GM13976 (cell line): Measurements from ENCODE around the gene AGA.

Experiments used
- DNase-seq: peaks from one replicate; pipeline ENCODE4 v3.0.0; 2012; ENCODE audit warnings: low spot score
- in situ Hi-C: fragments of 300-500 bp; cut with MboI; formaldehyde crosslinking; loops from one replicate; pipeline ENCODE4 v1.12.0; 2022; ENCODE audit warnings: low sequenced_read_pairs, mixed read lengths, inconsistent platforms; ENCODE audit not compliant: unreplicated experiment
- TF ChIP-seq, protein P1 (sequence below): IDR thresholded peaks from 2 replicates; pipeline ENCODE4 v1.5.1; 2012; ENCODE audit warnings: borderline replicate concordance, mild to moderate bottlenecking; ENCODE audit not compliant: insufficient read depth; ENCODE audit errors: extremely low read depth, missing control alignments, control extremely low read depth

The AGA gene

DNA sequence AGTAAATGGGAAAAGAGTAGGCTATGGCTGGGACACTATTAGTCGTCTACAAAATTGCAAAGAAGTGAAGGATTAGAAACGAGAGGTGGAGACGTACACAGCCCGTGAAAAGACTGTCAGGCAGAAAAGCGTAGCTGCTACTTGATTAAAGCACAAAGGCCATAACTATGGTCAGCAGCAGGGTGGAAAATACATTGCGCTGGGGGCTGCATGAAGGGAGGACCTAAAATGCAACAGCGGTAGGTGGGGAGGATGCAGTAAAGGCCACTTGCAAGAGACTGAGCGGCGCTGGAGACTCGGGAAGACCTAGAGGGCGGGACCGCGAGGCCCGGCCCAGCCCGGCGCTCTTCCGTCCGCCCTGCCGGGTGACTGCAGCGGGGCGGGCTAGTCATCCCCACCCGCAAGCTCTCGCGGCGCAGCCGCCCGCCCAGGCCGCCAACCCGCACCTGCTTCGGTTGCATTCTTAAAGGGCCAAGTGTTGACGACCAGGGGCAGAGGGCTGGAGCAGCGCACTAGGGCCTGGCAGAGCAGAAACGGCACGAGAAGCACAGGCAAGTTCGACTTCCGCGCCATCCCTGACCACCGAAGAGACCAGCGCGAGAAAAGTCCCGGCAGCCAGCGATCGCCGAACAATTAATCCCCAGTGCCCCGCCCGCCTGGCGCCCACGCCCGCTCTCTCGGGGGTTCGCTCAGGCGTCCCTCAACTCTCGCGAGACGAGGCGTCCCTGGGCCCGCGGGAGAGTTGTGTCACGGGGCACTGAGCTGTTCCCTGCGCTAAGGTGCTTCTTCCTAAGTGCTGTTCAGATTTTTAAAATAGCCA lies at the start of gene AGA:
Gene AGA (minus strand): TSS at position 635 of the 820 bp plus-strand sequence. CDS start 62 bp downstream, at position 573.
- TF ChIP-seq, protein P1, sequence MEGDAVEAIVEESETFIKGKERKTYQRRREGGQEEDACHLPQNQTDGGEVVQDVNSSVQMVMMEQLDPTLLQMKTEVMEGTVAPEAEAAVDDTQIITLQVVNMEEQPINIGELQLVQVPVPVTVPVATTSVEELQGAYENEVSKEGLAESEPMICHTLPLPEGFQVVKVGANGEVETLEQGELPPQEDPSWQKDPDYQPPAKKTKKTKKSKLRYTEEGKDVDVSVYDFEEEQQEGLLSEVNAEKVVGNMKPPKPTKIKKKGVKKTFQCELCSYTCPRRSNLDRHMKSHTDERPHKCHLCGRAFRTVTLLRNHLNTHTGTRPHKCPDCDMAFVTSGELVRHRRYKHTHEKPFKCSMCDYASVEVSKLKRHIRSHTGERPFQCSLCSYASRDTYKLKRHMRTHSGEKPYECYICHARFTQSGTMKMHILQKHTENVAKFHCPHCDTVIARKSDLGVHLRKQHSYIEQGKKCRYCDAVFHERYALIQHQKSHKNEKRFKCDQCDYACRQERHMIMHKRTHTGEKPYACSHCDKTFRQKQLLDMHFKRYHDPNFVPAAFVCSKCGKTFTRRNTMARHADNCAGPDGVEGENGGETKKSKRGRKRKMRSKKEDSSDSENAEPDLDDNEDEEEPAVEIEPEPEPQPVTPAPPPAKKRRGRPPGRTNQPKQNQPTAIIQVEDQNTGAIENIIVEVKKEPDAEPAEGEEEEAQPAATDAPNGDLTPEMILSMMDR = no peak
- peak; percentile 96 for DNase-seq
- in situ Hi-C loops = no loop called here

DNA sequence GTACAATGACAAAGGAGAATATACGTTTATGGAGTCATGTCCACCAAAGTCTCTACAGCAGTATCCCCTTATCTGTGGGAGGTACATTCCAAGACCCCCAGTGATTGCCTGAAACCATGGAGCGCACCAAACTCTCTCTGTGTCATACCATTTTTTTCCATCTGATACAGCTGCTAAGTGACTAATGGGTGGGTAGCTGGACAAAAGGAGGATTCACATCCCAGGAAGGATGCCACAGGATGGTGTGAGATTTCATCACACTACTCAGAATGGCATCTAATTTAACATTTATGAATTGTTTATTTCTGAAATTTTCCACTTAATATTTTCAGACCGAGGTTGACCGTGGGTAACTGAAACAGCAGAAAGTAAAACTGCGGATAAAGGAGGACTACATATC lies 49.8 kb upstream of the AGA start:
- in situ Hi-C loops = no loop called here
- DNase-seq = no peak
- TF ChIP-seq, protein P1 = no peak

DNA sequence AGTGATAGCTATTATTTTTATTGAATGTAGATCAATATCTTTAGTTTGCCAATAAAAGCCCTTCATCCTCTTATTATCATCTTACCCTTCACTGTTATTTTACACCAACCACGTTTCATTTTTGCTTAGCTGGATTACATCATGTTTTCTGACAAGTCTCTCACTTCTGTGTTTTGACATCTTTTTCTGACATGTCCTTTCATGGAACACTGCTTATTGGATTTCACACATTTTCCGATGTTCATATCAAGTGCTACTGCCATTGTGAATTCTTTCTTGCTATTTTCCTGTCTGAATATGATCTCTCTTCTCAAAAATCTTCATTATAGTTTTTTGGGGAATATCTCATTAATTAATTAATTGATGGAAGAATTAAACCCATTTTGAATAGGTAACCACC lies 48.5 kb upstream of the AGA start:
- TF ChIP-seq, protein P1 = no peak
- in situ Hi-C loops = no loop called here
- no peak for DNase-seq

DNA sequence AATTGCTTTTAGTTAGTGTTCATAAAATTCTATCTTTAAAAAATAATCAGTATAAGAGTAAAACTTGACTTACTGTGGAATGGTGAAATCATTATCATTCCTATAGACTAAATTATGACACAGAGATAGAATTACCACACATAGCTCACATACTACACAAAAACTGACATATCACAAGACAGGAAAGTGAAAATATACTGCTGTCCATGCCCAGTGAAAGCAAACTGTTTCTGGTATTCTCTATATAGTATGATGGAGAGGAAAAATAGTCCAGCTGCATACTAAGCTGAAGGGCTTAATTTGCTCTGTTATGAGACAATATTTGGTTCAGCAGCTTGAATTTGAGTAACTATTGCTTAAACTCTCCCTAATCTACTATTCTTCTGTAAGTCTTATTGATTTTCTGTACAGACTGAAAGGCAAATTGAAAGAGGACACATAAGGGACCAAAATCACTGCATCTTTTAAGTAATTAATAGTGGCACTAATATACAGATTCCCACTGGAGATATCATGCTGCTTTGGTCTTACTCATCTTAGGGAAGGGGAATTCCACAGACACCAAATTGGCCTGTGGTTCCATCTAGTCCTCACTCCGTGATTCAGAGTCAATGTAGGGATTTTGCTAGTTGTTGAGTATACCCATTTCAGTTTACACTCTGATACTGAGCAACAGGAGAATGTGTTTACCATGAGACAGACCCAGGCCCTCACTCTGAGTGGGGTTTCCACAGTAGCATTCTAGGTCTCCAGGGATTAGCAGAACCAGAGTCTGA lies 47.4 kb upstream of the AGA start:
- in situ Hi-C loops = no loop called here
- no peak for DNase-seq
- TF ChIP-seq, protein P1 = no peak

DNA sequence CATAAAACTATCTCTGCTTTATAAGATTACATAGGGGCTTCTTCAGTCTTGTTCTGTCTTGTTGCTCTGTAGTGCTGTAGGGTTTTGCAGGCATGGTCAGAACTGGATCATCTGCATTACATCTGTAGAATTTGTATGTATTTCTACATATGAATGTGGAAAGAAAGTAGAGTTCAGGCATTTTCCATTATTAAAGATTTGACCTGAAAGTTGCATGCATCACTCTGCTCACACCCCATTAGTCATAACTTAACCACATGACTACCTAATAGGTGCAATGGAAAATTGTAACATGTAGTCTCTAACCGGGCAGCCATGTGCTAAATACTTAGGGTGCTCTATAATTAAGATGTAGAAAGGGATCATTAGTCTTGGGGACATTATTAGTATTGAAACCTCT lies 45.7 kb upstream of the AGA start:
- no peak for DNase-seq
- TF ChIP-seq, protein P1 = no peak
- in situ Hi-C loops = no loop called here

DNA sequence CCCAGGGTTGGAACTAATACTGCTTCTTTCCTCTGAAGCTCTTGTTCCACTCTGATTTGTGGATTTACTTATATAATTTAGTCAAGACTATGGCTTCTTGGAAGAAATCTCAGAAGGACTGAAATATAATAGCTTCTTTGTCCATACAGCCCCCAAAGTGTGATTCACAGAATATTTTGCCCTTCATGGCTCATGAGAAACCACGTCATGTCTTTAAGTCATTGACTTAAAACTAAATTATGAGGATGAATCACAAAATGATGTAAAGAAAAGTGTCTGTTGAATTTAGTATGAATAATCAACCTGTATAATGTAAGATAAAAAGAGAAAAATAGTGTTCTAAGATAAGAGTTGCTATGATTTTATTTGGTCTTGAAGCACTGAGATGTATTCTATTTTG lies 43.3 kb upstream of the AGA start:
- in situ Hi-C loops = no loop called here
- TF ChIP-seq, protein P1 = no peak

More for the DNA sequence above, 43.3 kb upstream of the AGA start:
- DNase-seq = no peak
